ENCODE data around the gene DTNB. TPM values are rescaled to one million over a fixed set of nuclear protein-coding genes. Genes with fewer than 3 reads are reported as not detected.
"Not testable (repeated sequence)": the region's sequence is repeated elsewhere in the genome, so short reads cannot be mapped to it uniquely, and the experiment has no call there.

The DTNB gene
- total RNA-seq, 2 experiments from 2014 or later: 20.8 to 25.1 TPM

DNA sequence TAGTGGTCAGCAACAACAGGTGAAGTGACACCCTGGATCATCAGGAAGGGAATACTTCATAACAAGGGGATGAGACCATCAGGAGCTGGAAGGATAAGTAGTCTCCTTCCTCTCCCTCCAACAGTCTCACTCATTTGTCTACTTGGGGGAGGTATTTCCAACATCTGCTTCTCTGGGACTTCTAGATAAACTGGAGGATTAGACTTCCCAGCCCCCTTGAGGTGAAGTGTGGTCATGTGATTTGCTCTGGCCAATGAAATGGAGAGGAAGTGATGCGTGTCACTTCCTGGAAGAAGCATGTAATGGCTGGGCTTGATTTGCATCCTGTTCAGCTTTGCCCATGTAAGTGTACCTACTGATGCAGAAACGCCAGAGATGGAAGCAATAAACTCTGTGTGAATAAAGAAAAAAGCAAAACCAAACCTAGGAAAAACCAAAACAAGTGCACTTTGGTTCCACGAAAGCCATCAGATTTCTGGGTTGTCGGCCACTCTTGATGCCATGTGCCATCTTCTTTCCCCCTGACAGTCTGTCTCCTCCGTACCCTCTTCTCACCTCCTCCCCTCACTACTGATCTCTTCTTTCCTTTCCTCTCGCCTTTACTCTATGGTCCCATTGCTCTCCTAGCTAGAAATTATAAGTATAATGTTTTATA, 255.5 kb downstream of the DTNB start:
- Mint-ChIP-seq H3K27me3 (no peaks in the 10 kb centered on the region), H3K27ac (no peak overlapping the region), H3K4me3 (no peak overlapping the region), H3K4me1 (ENCODE audit: low read depth) (peaks cover 2% of the 10 kb centered on the region), H3K9me3 (peaks cover 6% of the 10 kb centered on the region), H3K36me3 (peaks cover 22% of the 10 kb centered on the region)
- CTCF ChIA-PET: no interaction called here
- no peak for DNase-seq
- intact Hi-C loops (cut with micrococcal nuclease): no loop called here
- POLR2A ChIA-PET: no interaction called here

DNA sequence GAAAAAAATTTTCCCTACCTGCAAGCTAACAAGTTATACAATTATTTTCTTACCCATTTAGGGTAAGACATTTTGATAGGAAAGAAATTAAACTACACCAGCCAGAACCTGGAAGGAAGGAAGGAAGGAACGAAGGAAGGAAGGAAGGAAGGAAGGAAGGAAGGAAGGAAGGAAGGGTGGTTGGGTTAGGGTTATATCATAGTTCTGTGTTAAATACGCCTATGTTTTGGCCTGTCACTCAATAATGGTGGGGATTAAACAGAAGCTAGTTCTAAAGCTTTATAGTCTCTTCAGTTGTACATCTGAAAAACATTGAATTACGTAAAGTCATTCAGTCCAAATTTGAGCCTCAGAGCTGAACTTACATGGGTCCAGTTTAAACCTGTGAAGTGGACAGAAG, 256.7 kb downstream of the DTNB start:
- ChIA-PET POLR2A (no interaction called here), CTCF (no interaction called here)
- H3K27ac Mint-ChIP-seq: no peak overlapping the region
- H3K4me3 Mint-ChIP-seq: no peak overlapping the region
- peaks cover 22% of the 10 kb centered on the region for H3K36me3 Mint-ChIP-seq
- H3K27me3 Mint-ChIP-seq: no peaks in the 10 kb centered on the region
- peaks cover 6% of the 10 kb centered on the region for H3K9me3 Mint-ChIP-seq
- peaks cover 2% of the 10 kb centered on the region for H3K4me1 Mint-ChIP-seq (ENCODE audit: low read depth)
- DNase-seq: no peak
- intact Hi-C loops (cut with micrococcal nuclease): no loop called here

DNA sequence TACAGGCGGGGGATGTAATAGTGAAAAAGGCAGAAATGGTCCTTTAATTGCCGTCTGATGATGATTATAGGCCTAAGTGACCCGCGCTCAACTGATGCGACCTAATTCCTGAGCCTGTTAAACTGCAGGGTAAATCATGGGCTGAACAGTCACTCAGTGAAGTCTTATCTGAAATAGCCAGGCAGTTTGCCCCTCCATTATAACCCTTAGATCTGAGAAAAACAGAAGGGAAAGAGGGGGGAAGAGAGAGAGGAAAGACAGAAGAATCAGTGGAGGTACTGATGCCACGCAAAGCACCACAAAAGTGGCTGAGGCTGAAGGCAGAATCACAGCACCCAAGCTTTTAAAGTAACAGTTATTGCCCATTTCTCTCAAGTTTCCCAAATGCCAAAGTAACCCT, 258.6 kb downstream of the DTNB start:
- no peaks in the 10 kb centered on the region for H3K27me3 Mint-ChIP-seq
- DNase-seq: no peak
- intact Hi-C loops (cut with micrococcal nuclease): no loop called here
- no peak overlapping the region for H3K27ac Mint-ChIP-seq
- H3K4me1 Mint-ChIP-seq (ENCODE audit: low read depth): peaks cover 2% of the 10 kb centered on the region
- CTCF ChIA-PET: no interaction called here
- H3K4me3 Mint-ChIP-seq: no peak overlapping the region
- POLR2A ChIA-PET: no interaction called here
- H3K36me3 Mint-ChIP-seq: peaks cover 19% of the 10 kb centered on the region
- H3K9me3 Mint-ChIP-seq: peaks cover 6% of the 10 kb centered on the region

DNA sequence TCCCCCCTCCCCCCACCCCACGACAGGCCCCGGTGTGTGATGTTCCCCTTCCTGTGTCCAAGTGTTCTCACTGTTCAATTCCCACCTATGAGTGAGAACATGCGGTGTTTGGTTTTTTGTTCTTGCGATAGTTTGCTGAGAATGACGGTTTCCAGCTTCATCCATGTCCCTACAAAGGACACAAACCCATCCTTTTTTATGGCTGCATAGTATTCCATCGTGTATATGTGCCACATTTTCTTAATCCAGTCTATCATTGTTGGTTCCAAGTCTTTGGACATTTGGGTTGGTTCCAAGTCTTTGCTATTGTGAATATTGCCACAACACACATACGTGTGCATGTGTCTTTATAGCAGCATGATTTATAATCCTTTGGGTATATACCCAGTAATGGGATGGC, 260.0 kb downstream of the DTNB start:
- intact Hi-C loops (cut with micrococcal nuclease); H3K27me3 Mint-ChIP-seq; H3K36me3 Mint-ChIP-seq; H3K9me3 Mint-ChIP-seq; DNase-seq; CTCF ChIA-PET; H3K27ac Mint-ChIP-seq; H3K4me3 Mint-ChIP-seq; POLR2A ChIA-PET; H3K4me1 Mint-ChIP-seq (ENCODE audit: low read depth): not testable (repeated sequence)

DNA sequence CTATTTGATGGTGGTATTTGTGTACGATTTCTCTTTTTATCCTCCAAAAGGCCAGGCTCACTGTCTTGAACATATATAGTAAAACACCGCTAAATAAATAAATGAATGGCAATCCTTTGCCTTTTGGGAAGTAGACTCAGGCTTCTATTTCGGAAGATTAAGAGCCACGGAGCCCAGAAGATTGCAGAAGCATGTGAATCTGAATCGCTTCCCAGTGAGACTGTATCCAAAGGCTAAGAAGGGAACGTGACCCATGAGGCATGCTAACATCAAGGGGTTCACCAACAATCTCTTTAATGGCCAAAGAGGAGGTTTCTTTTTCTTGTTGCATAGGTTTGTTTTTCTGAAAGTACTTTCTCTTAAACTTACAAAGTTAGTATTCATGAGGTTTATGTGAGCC, 261.6 kb downstream of the DTNB start:
- Mint-ChIP-seq H3K4me1 (ENCODE audit: low read depth) (no peaks in the 10 kb centered on the region), H3K27me3 (no peaks in the 10 kb centered on the region), H3K27ac (no peak overlapping the region), H3K36me3 (no peaks in the 10 kb centered on the region), H3K9me3 (no peaks in the 10 kb centered on the region), H3K4me3 (no peak overlapping the region)
- no peak for DNase-seq
- CTCF ChIA-PET: interaction anchor here (1.3 kb wide), 1 partner anchor 50 kb away, joined by 3 read pairs; no protein-coding TSS in a partner anchor
- intact Hi-C loops (cut with micrococcal nuclease): no loop called here
- POLR2A ChIA-PET: no interaction called here

DNA sequence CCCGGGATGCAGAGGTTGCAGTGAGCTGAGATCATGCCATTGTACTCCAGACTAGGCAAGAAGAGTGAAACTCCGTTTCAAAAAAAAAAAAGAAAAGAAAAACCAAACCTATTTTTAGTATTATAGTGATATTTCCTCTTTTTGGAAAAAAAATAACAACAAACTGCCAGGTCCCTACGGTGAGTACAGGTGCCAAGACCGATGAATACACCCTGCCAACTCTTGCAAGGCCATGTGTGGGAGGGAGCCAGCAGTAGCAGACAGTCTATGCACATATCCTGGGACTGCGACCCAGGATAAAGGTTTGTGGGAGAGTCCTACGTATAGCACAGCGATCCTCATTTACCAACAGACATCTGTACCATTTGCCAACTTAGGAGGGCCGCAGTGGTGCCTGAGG, 262.1 kb downstream of the DTNB start:
- no peak for DNase-seq
- no peaks in the 10 kb centered on the region for H3K4me1 Mint-ChIP-seq (ENCODE audit: low read depth)
- no peak overlapping the region for H3K27ac Mint-ChIP-seq
- H3K4me3 Mint-ChIP-seq: no peak overlapping the region
- no peaks in the 10 kb centered on the region for H3K36me3 Mint-ChIP-seq
- ChIA-PET POLR2A (no interaction called here), CTCF (no interaction called here)
- no peaks in the 10 kb centered on the region for H3K27me3 Mint-ChIP-seq
- no peaks in the 10 kb centered on the region for H3K9me3 Mint-ChIP-seq
- intact Hi-C loops (cut with micrococcal nuclease): no loop called here

DNA sequence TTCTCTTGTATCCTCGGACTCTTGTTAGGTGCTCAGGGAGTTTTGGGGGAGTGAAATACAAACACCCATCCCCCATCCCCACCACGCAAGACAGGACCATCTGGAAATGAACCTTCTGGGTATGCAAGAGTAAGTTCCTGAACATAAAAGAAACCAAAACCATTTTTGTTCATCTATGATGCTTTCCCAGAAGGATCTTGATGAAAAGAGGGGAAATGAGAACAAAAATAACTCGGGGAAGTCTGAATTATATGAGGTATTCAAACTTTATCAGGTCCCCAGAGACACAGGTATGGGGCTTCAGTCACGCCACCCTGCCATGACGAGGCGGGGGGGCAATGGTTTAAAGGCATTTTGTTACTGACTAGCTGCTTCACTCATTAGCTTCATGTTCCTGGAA, 263.0 kb downstream of the DTNB start:
- no peak for DNase-seq
- ChIA-PET POLR2A (no interaction called here), CTCF (no interaction called here)
- Mint-ChIP-seq H3K9me3 (no peaks in the 10 kb centered on the region), H3K4me1 (ENCODE audit: low read depth) (no peaks in the 10 kb centered on the region), H3K36me3 (no peaks in the 10 kb centered on the region), H3K27ac (no peak overlapping the region), H3K4me3 (no peak overlapping the region), H3K27me3 (no peaks in the 10 kb centered on the region)
- intact Hi-C loops (cut with micrococcal nuclease): no loop called here

DNA sequence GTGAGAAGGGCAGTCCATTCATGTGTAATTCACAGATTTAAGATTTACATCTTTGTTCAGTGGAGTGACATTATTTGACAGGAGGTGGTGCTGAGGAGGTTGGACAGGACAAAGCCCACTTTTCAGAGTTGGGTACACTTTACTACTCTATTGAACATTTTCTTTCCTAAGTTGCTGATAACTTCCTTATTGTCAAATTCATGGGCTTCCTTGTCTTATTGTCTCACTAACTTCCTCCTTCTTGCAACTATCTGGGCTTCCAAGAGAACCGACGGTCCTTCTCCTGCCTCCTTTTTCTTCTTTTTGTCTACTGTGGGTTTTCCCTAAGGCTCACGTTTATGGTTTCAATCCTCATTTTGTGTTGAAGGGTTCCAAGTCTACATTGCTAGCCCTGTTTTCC, 263.9 kb downstream of the DTNB start:
- Mint-ChIP-seq H3K27me3 (no peaks in the 10 kb centered on the region), H3K4me3 (no peak overlapping the region), H3K9me3 (no peaks in the 10 kb centered on the region), H3K4me1 (ENCODE audit: low read depth) (no peaks in the 10 kb centered on the region), H3K27ac (no peak overlapping the region), H3K36me3 (no peaks in the 10 kb centered on the region)
- CTCF ChIA-PET: interaction anchor here (1.2 kb wide), 1 partner anchor 47 kb away, joined by 3 read pairs; no protein-coding TSS in a partner anchor
- DNase-seq: no peak
- POLR2A ChIA-PET: no interaction called here
- intact Hi-C loops (cut with micrococcal nuclease): no loop called here

DNA sequence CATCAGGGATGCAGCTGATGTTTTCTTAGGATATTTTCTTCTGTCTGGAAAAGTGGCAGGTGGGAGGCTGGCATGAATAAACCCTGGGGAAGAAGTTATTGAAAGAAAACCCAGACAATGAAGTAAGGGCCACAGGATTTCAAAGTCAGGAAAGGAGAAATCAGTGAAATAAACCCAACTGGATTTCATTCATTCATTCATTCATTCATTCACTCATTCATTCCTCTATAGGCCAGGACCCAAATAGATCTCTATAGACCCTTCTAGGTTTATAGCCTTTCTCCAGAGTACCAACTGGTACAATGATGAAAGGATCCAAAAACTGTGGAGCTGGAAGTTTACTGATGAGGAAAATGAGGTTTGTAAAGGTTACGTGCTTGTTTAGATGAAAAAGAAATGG, 264.3 kb downstream of the DTNB start:
- H3K27me3 Mint-ChIP-seq: no peaks in the 10 kb centered on the region
- no peak for DNase-seq
- no peaks in the 10 kb centered on the region for H3K4me1 Mint-ChIP-seq (ENCODE audit: low read depth)
- intact Hi-C loops (cut with micrococcal nuclease): no loop called here
- no peaks in the 10 kb centered on the region for H3K9me3 Mint-ChIP-seq
- H3K36me3 Mint-ChIP-seq: no peaks in the 10 kb centered on the region
- POLR2A ChIA-PET: no interaction called here
- CTCF ChIA-PET: interaction anchor here (1.2 to 1.5 kb wide), 2 partner anchors 11 to 47 kb away, joined by 3 read pairs; no protein-coding TSS in a partner anchor
- no peak overlapping the region for H3K4me3 Mint-ChIP-seq
- H3K27ac Mint-ChIP-seq: no peak overlapping the region

DNA sequence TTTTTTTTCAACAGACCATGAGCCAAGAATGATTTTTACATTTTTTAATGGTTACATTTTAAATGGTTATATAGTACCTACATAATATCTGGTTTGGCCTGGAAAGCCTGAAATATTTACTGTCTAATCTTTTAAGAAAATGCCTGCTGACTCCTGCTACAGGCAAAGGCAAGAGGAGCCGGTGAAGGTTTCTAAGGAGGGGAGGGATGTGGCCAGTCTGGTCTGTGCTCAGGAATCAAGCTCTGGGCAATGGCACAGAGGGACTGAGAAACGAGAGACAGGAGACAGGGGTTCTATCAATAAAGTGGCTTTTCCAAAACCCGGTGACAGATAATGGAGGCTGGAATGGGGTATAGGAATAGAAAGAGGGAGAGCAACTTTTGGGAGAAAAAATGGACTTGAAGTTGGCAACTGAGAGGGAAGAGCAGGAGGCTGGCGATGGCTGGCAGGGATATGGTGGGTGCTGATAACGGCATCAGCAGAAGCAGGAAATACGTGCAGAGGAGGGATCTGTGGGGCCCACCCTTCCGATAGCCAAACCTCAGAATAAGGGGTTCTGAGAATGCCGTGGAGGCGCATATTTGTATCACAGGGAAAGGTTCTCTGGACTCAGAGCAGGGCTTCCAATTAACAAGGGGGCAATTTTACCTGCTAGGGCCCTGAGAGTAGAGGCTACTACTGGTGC, 267.6 kb downstream of the DTNB start:
- DNase-seq: no peak
- ChIA-PET CTCF (interaction anchor here (0.7 kb wide), 1 partner anchor 74 kb away, joined by 3 read pairs; no protein-coding TSS in a partner anchor), POLR2A (no interaction called here)
- H3K9me3 Mint-ChIP-seq: no peaks in the 10 kb centered on the region
- no peaks in the 10 kb centered on the region for H3K27me3 Mint-ChIP-seq
- intact Hi-C loops (cut with micrococcal nuclease): no loop called here
- peaks cover 13% of the 10 kb centered on the region for H3K4me1 Mint-ChIP-seq (ENCODE audit: low read depth)
- no peaks in the 10 kb centered on the region for H3K36me3 Mint-ChIP-seq
- H3K4me3 Mint-ChIP-seq: no peak overlapping the region
- no peak overlapping the region for H3K27ac Mint-ChIP-seq

DNA sequence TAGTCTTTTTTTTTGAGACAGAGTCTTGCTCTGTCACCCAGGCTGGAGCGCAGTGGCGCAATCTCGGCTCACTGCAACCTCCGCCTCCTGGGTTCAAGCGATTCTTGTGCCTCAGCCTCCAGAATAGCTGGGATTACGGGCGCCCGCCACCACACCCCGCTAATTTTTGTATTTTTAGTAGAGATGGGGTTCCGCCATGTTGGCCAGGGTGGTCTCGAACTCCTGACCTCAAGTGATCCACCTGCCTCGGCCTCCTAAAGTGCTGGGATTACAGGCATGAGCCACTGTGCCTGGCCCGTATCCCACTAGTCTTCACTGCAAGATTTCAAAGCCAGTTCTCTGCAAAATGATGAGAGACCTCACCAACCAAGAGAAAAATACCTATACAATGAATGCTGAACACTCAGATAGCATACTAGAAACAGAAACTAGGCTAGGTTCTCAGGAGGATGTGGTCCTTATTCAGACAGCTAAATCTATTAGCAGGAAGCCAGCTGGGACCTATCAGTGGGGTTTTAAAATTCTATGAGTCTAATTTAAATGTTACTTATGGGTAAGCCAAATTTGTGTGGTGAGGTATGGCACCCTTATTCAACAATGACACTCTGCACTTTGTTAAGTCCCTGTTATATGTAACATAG, 270.1 kb downstream of the DTNB start:
- POLR2A ChIA-PET; H3K27ac Mint-ChIP-seq; H3K36me3 Mint-ChIP-seq; H3K27me3 Mint-ChIP-seq; DNase-seq; intact Hi-C loops (cut with micrococcal nuclease); H3K4me3 Mint-ChIP-seq; H3K9me3 Mint-ChIP-seq: not testable (repeated sequence)
- peaks cover 14% of the 10 kb centered on the region for H3K4me1 Mint-ChIP-seq (ENCODE audit: low read depth)
- CTCF ChIA-PET: interaction anchor here (1.0 to 1.3 kb wide), 2 partner anchors 26 to 41 kb away, joined by 4 read pairs; no protein-coding TSS in a partner anchor

DNA sequence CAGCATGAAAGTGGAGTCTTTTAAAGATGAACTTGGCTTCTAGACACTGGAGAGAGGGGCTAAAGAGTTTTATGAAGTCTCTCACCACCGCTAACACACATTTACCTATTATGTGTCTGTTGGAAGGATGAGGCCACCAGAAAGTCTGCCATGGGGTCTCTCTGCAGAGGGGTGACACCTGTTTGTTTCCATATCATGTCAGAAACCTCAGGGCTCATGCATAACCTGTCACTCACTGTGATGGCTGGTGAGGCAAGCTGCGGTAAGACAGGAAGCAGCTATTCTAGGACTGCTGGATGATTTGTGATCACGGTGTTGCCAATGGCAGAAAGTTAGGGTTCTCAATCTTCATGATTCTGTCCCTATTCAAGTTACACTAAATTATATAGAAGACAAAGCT, 270.9 kb downstream of the DTNB start:
- DNase-seq: no peak
- no peak overlapping the region for H3K4me3 Mint-ChIP-seq
- peaks cover 14% of the 10 kb centered on the region for H3K4me1 Mint-ChIP-seq (ENCODE audit: low read depth)
- no peaks in the 10 kb centered on the region for H3K27me3 Mint-ChIP-seq
- ChIA-PET POLR2A (no interaction called here), CTCF (interaction anchor here (1.3 kb wide), 1 partner anchor 26 kb away, joined by 4 read pairs; no protein-coding TSS in a partner anchor)
- H3K9me3 Mint-ChIP-seq: no peaks in the 10 kb centered on the region
- no peak overlapping the region for H3K27ac Mint-ChIP-seq
- no peaks in the 10 kb centered on the region for H3K36me3 Mint-ChIP-seq
- intact Hi-C loops (cut with micrococcal nuclease): no loop called here
